Endothelial cell of umbilical vein (primary cell): Measurements from ENCODE around the gene ACP3. TPM values are rescaled to one million over a fixed set of nuclear protein-coding genes. Genes with fewer than 3 reads are reported as not detected.

ENCODE experiments used
- BruUV-seq: library from RNA; stranded (reverse); fragments of 400-500 nt; replicated peaks from 2 replicates; lab custom pipeline; 2021; lab: Mats Ljungman, UMichigan
- CTCF ChIA-PET: fragments of 300-600, 350-600 bp; sonication (Branson Sonifier 250); formaldehyde crosslinking; loops from one replicate; lab custom pipeline; 2021; ENCODE audit warnings: antibody characterized with exemption, inconsistent platforms; lab: Charles Lee
- POLR2A ChIA-PET: fragments of 300-600, 350-600 bp; sonication (Branson Sonifier 250); formaldehyde crosslinking; loops from one replicate; lab custom pipeline; 2021; ENCODE audit warnings: antibody characterized with exemption, inconsistent platforms; lab: Charles Lee
- DNase-seq: peaks from one replicate; pipeline ENCODE4 v3.0.0-alpha.2; 2011; ENCODE audit warnings: low read depth, low spot score
- FAIRE-seq: peaks from 2 replicates; lab custom pipeline; 2011; peaks lifted over from hg19 to GRCh38; lab: Jason Lieb, UNC
- H2AFZ ChIP-seq: 2 replicates; pipeline ENCODE4 v1.6.0; 2012; ENCODE audit warnings: low read depth, low read length, control low read depth, inconsistent platforms
- H3K27ac ChIP-seq: 2 replicates; pipeline ENCODE4 v1.5.1; 2011; ENCODE audit warnings: low read depth, mild to moderate bottlenecking, control low read depth, low read length, moderate library complexity; ENCODE audit not compliant: insufficient read depth
- H3K27me3 ChIP-seq, 2 experiments: 2 replicates each; pipeline versions ENCODE4 v1.6.0 to v1.6.1; 2011; ENCODE audit warnings: low read length in 2 of 2, mixed read lengths in 1 of 2; ENCODE audit not compliant: control insufficient read depth in 2 of 2, insufficient read depth in 2 of 2
- H3K36me3 ChIP-seq, 2 experiments: 2 replicates in 1 of 2; 3 replicates in 1 of 2; pipeline ENCODE4 v1.5.1; 2011; ENCODE audit warnings: low read length in 2 of 2, mild to moderate bottlenecking in 1 of 2, moderate library complexity in 1 of 2; ENCODE audit not compliant: control insufficient read depth in 2 of 2, insufficient read depth in 2 of 2; ENCODE audit errors: extremely low read depth in 1 of 2
- H3K4me1 ChIP-seq: 3 replicates; pipeline ENCODE4 v1.5.1; 2011; ENCODE audit warnings: mild to moderate bottlenecking, low read length; ENCODE audit not compliant: control insufficient read depth, insufficient read depth; ENCODE audit errors: extremely low read depth
- H3K4me2 ChIP-seq: 2 replicates; pipeline ENCODE4 v1.6.1; 2011; ENCODE audit warnings: low read length, control low read depth, mixed read lengths; ENCODE audit not compliant: insufficient read depth
- H3K4me3 ChIP-seq, 3 experiments: fragments of 200-600 bp in 1 of 3; sonication (generic), shearing (Covaris generic) in 1 of 3; replicated peaks in 1 of 3; 2 replicates each; pipeline ENCODE4 v1.5.1; 2011 to 2016; ENCODE audit warnings: control low read depth in 3 of 3, low read length in 3 of 3, mild to moderate bottlenecking in 2 of 3, inconsistent platforms in 1 of 3, low read depth in 1 of 3, moderate library complexity in 1 of 3; ENCODE audit not compliant: insufficient read depth in 1 of 3
- H3K79me2 ChIP-seq: 2 replicates; pipeline ENCODE4 v1.6.0; 2012; ENCODE audit warnings: low read length, inconsistent platforms; ENCODE audit not compliant: control insufficient read depth, insufficient read depth
- H3K9ac ChIP-seq: replicated peaks from 2 replicates; pipeline ENCODE3; 2011; ENCODE audit warnings: low read length, control low read depth; ENCODE audit not compliant: insufficient read depth; ENCODE audit errors: extremely low read depth
- H3K9me1 ChIP-seq: replicated peaks from 3 replicates; pipeline ENCODE4 v1.6.0; 2011; ENCODE audit warnings: mild to moderate bottlenecking, low read length; ENCODE audit not compliant: control insufficient read depth, insufficient read depth; ENCODE audit errors: extremely low read depth
- H3K9me3 ChIP-seq: replicated peaks from 2 replicates; pipeline ENCODE4 v1.5.1; 2012; ENCODE audit warnings: low read length, inconsistent platforms; ENCODE audit not compliant: control insufficient read depth, insufficient read depth
- H4K20me1 ChIP-seq: replicated peaks from 2 replicates; pipeline ENCODE3; 2011; ENCODE audit warnings: mild to moderate bottlenecking, low read length; ENCODE audit not compliant: control insufficient read depth, insufficient read depth; ENCODE audit errors: extremely low read depth
- EZH2 ChIP-seq: IDR thresholded peaks from 2 replicates; pipeline ENCODE4 v1.6.1; 2012; ENCODE audit warnings: borderline replicate concordance, low read depth, mild to moderate bottlenecking, moderate library complexity, low read length, inconsistent platforms; ENCODE audit not compliant: severe bottlenecking
- FOS ChIP-seq: IDR thresholded peaks from 2 replicates; pipeline ENCODE4 v1.6.1; 2011; ENCODE audit warnings: mild to moderate bottlenecking, low read length, moderate library complexity, borderline replicate concordance; ENCODE audit not compliant: insufficient read depth
- GATA2 ChIP-seq: IDR thresholded peaks from 2 replicates; pipeline ENCODE4 v1.7.0; 2011; ENCODE audit warnings: low read depth, mild to moderate bottlenecking, moderate library complexity, mixed read lengths, low read length; ENCODE audit not compliant: insufficient read length, insufficient read depth
- JUN ChIP-seq: IDR thresholded peaks from 2 replicates; pipeline ENCODE4 v1.6.1; 2011; ENCODE audit warnings: borderline replicate concordance, low read depth; ENCODE audit not compliant: insufficient read length, insufficient read depth
- MYC ChIP-seq: IDR thresholded peaks from one replicate; pipeline ENCODE4 v1.6.1; 2011; ENCODE audit warnings: mild to moderate bottlenecking, low read depth, low read length
- POLR2A ChIP-seq: IDR thresholded peaks from 2 replicates; pipeline ENCODE4 v1.6.1; 2012; ENCODE audit warnings: low read depth, mild to moderate bottlenecking, control low read depth, low read length
- POLR2AphosphoS5 ChIP-seq: IDR thresholded peaks from 2 replicates; pipeline ENCODE4 v1.6.1; 2012; ENCODE audit warnings: low read depth, mild to moderate bottlenecking, control low read depth, low read length, moderate library complexity; ENCODE audit not compliant: insufficient read depth
- dilution Hi-C: fragments of 300-500 bp; cut with MboI; formaldehyde crosslinking; loops from one replicate; pipeline ENCODE4 v1.15.0; 2019; ENCODE audit warnings: low sequenced_read_pairs; ENCODE audit not compliant: extremely low pct_ligation_motif_present
- intact Hi-C: fragments of 100-400 bp; cut with micrococcal nuclease; formaldehyde crosslinking; loops from one replicate; pipeline ENCODE4 v1.10.0; 2022
- polyA plus RNA-seq, 4 experiments: library from polyadenylated mRNA; depleted of rRNA in 3 of 4; stranded (reverse) in 3 of 4; unstranded in 1 of 4; fragments of >200 nt; gene quantifications; 2 replicates each; pipeline versions ENCODE4 v1.2.1 to v1.2.3, GENCODE V29; 2011 to 2012; ENCODE audit warnings: missing spikeins in 1 of 4
- total RNA-seq: library from RNA; stranded (reverse); gene quantifications from 2 replicates; pipeline ENCODE4 v1.2.3, GENCODE V29; 2021
- TF ChIP-seq, protein P1 (sequence below): IDR thresholded peaks from 2 replicates; pipeline ENCODE4 v1.6.1; 2011; ENCODE audit not compliant: insufficient read depth, insufficient read length
- TF ChIP-seq, protein P2 (sequence below), 2 donors: IDR thresholded peaks; 1 replicate in 1 of 2; 2 replicates in 1 of 2; pipeline ENCODE4 v1.5.1; 2011; ENCODE audit warnings: low read length in 2 of 2, mild to moderate bottlenecking in 2 of 2, moderate library complexity in 2 of 2, control low read depth in 1 of 2, inconsistent platforms in 1 of 2, low read depth in 1 of 2; ENCODE audit not compliant: insufficient read depth in 1 of 2; ENCODE audit errors: extremely low read depth in 1 of 2

ACP3 gene
- total and polyA plus RNA-seq, 2 donors (not counting 3 experiments of a cell fraction or from before 2014, with no cell fraction given) = not detected

DNA sequence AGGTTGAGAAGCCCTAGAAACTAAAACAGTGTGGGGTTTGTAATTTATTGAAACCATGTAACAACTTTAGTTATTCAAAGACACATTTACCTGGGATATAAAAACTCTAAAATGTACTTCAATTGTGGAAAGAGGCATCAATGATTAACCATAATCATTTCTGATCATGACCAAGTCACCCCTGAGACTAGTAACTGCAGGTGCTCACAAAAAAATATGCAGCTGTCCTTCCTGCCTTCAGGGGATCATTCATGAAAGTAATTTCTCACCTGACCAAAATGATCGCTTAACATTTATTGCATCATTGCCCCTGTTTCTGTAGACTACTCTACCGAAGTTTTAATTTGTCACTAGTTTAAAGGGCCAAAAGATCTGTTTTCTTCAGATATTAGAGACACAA, 9.0 kb downstream of the ACP3 start:
- H2AFZ ChIP-seq = no peak overlapping the region
- no peak overlapping the region for H3K27ac ChIP-seq
- ChIA-PET CTCF (interaction anchor here (2.6 kb wide), 1 partner anchor 14 kb away, joined by 8 read pairs; no protein-coding TSS in a partner anchor), POLR2A (no interaction called here)
- H3K36me3 ChIP-seq = no peaks in the 10 kb centered on the region
- H4K20me1 ChIP-seq = no peaks in the 10 kb centered on the region
- no peak for FAIRE-seq
- H3K9ac ChIP-seq = no peak overlapping the region
- no peaks in the 10 kb centered on the region for H3K9me1 ChIP-seq
- no peaks in the 10 kb centered on the region for H3K4me1 ChIP-seq
- DNase-seq = no peak
- no peaks in the 10 kb centered on the region for H3K79me2 ChIP-seq
- peaks cover 2 to 3% of the 10 kb centered on the region in 2 experiments for H3K27me3 ChIP-seq
- TF ChIP-seq POLR2AphosphoS5 = no peak
- TF ChIP-seq GATA2 = no peak
- no peak for TF ChIP-seq JUN
- no peak for TF ChIP-seq EZH2
- no peak for TF ChIP-seq POLR2A
- TF ChIP-seq MYC = no peak
- TF ChIP-seq FOS = no peak
- H3K9me3 ChIP-seq = no peaks in the 10 kb centered on the region
- dilution Hi-C loops (no loop called here), intact Hi-C loops (no loop called here)
- H3K4me3 ChIP-seq = no peak overlapping the region
- no peak overlapping the region for H3K4me2 ChIP-seq
- BruUV-seq = no TSS peak

- no peaks in the 10 kb centered on the region for H4K20me1 ChIP-seq
- H2AFZ ChIP-seq = no peak overlapping the region
- POLR2A ChIA-PET = no interaction called here
- TF ChIP-seq MYC (no peak), JUN (no peak), EZH2 (no peak), POLR2AphosphoS5 (no peak), GATA2 (no peak), FOS (no peak), POLR2A (no peak)
- TF ChIP-seq, protein P1, sequence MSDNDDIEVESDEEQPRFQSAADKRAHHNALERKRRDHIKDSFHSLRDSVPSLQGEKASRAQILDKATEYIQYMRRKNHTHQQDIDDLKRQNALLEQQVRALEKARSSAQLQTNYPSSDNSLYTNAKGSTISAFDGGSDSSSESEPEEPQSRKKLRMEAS = no peak
- TF ChIP-seq, protein P2, sequence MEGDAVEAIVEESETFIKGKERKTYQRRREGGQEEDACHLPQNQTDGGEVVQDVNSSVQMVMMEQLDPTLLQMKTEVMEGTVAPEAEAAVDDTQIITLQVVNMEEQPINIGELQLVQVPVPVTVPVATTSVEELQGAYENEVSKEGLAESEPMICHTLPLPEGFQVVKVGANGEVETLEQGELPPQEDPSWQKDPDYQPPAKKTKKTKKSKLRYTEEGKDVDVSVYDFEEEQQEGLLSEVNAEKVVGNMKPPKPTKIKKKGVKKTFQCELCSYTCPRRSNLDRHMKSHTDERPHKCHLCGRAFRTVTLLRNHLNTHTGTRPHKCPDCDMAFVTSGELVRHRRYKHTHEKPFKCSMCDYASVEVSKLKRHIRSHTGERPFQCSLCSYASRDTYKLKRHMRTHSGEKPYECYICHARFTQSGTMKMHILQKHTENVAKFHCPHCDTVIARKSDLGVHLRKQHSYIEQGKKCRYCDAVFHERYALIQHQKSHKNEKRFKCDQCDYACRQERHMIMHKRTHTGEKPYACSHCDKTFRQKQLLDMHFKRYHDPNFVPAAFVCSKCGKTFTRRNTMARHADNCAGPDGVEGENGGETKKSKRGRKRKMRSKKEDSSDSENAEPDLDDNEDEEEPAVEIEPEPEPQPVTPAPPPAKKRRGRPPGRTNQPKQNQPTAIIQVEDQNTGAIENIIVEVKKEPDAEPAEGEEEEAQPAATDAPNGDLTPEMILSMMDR (IDR thresholded peaks at IDR 0.05; ENCODE audit: extremely low read depth in 1 of 2, insufficient read depth in 1 of 2, low read depth in 1 of 2, low read length in 2 of 2) = no peak
- H3K9me1 ChIP-seq = no peaks in the 10 kb centered on the region
- no peaks in the 10 kb centered on the region for H3K9me3 ChIP-seq
- peaks cover 0 to 2% of the 10 kb centered on the region in 2 experiments for H3K27me3 ChIP-seq
- dilution Hi-C loops = no loop called here
- no peaks in the 10 kb centered on the region for H3K4me1 ChIP-seq
- H3K27ac ChIP-seq = no peak overlapping the region
- no peak for DNase-seq
- no peaks in the 10 kb centered on the region for H3K79me2 ChIP-seq
- no peaks in the 10 kb centered on the region for H3K36me3 ChIP-seq
- no TSS peak for BruUV-seq
- H3K4me3 ChIP-seq = no peak overlapping the region
- FAIRE-seq = no peak
- intact Hi-C loops = no loop called here
- no peak overlapping the region for H3K4me2 ChIP-seq
- no peak overlapping the region for H3K9ac ChIP-seq
- CTCF ChIA-PET = no interaction called here
Observed at GRCh38 chr3:132332082-132332481, 14.9 kb downstream of the ACP3 start.
